ENCODE data around the gene ZNF70. TPM values are rescaled to one million over a fixed set of nuclear protein-coding genes. Genes with fewer than 3 reads are reported as not detected.

Gene ZNF70
- total and polyA plus RNA-seq, 2 of the 13 experiments (the other 11 are each of a cell fraction or from before 2014, with no cell fraction given) = 0.62 to 3.6 TPM

GRCh38 chr22:23778577-23778900 lies 27.6 kb upstream of the ZNF70 start:
- Histone ChIP-seq H4K20me1 (ENCODE audit: insufficient read depth, low read length) (no peaks in the 10 kb centered on the region), H3K27ac (ENCODE audit: extremely low read length, insufficient read depth, low read length) (no peak overlapping the region), H3K9ac (ENCODE audit: insufficient read depth, low read depth, low read length) (no peak overlapping the region; the same call in 1 of the 2 replicates), H2AFZ (ENCODE audit: low read length) (no peak overlapping the region), H3K4me3 (replicated peaks in 1 of 3; ENCODE audit: insufficient read depth in 1 of 3, low read depth in 2 of 3, low read length in 3 of 3) (no peak overlapping the region; a peak in 1 of 6 replicates), H3K27me3 (ENCODE audit: control insufficient read depth in 1 of 2, insufficient read depth in 2 of 2, low read length in 2 of 2) (no peaks in the 10 kb centered on the region; a peak in 1 of 5 replicates), H3K4me2 (ENCODE audit: low read depth, low read length) (peak overlapping the region; percentile 30), H3K4me1 (ENCODE audit: insufficient read depth, low read length) (peaks cover 72% of the 10 kb centered on the region), H3K79me2 (ENCODE audit: insufficient read depth, low read length) (peaks cover under 1% of the 10 kb centered on the region), H3K9me3 (ENCODE audit: low read length) (no peaks in the 10 kb centered on the region), H3K36me3 (replicated peaks in 1 of 2; ENCODE audit: control insufficient read depth in 1 of 2, insufficient read depth in 2 of 2, low read length in 2 of 2) (no peaks in the 10 kb centered on the region)
- DNase-seq (ENCODE audit: low spot score) (no peak), FAIRE-seq (no peak), ATAC-seq (peak; percentile 13)
- no TSS peak for BruUV-seq (replicated peaks)
- intact Hi-C loops (cut with micrococcal nuclease; ENCODE audit: unreplicated experiment) = no loop called here
- no CpG with 5 or more reads among the region's 3 CpGs for WGBS (ENCODE audit: low lambda C conversion rate)
- CTCF ChIA-PET (ENCODE audit: low intra/inter-chr PET ratio, low total read pairs) = no interaction called here
- POLR2A ChIA-PET = interaction anchor here (0.9 to 6.6 kb wide), 3 partner anchors 9 to 78 kb away, joined by 5 to 201 read pairs (median 10); partner anchors contain the start of genes CHCHD10 and SMARCB1
- in situ Hi-C loops (cut with HindIII; ENCODE audit: extremely low pct_ligation_motif_present, low pct_unique_long_range_greater_than_20kb) = no loop called here
- no peak for TF ChIP-seq MBD4 (IDR thresholded peaks at IDR 0.05; ENCODE audit: borderline replicate concordance, low read length)
- no peak for TF ChIP-seq MATR3 (CRISPR knock-in tag; IDR thresholded peaks at IDR 0.05)
- no peak for TF ChIP-seq CEBPZ (IDR thresholded peaks at IDR 0.05; ENCODE audit: low read length)
- no peak for TF ChIP-seq ZSCAN9 (CRISPR knock-in tag; IDR thresholded peaks at IDR 0.05; ENCODE audit: borderline replicate concordance)
- TF ChIP-seq ZNF333 (CRISPR knock-in tag; IDR thresholded peaks at IDR 0.05; ENCODE audit: borderline replicate concordance) = no peak
- no peak for TF ChIP-seq ZHX2 (IDR thresholded peaks at IDR 0.05; ENCODE audit: low read depth)
- no peak for TF ChIP-seq ZHX2 (CRISPR knock-in tag; IDR thresholded peaks at IDR 0.05; ENCODE audit: borderline replicate concordance)
- no peak for TF ChIP-seq ZNF362 (CRISPR knock-in tag; IDR thresholded peaks at IDR 0.05; ENCODE audit: borderline replicate concordance)
- TF ChIP-seq ZFX (CRISPR knock-in tag; IDR thresholded peaks at IDR 0.05; ENCODE audit: low read depth) = peak; percentile 38
- TF ChIP-seq ZC3H13 (CRISPR knock-in tag; IDR thresholded peaks at IDR 0.05) = no peak
- TF ChIP-seq SNRNP70 (IDR thresholded peaks at IDR 0.05; ENCODE audit: low read depth, low read length) = no peak
